ENCODE measurements around the gene EDIL3. TPM values are rescaled to one million over a fixed set of nuclear protein-coding genes. Genes with fewer than 3 reads are reported as not detected.

The EDIL3 gene
- total and polyA plus RNA-seq, 2 of the 8 experiments (the other 6 are each of a cell fraction or from before 2014, with no cell fraction given), result 14.7 to 47.2 TPM

DNA sequence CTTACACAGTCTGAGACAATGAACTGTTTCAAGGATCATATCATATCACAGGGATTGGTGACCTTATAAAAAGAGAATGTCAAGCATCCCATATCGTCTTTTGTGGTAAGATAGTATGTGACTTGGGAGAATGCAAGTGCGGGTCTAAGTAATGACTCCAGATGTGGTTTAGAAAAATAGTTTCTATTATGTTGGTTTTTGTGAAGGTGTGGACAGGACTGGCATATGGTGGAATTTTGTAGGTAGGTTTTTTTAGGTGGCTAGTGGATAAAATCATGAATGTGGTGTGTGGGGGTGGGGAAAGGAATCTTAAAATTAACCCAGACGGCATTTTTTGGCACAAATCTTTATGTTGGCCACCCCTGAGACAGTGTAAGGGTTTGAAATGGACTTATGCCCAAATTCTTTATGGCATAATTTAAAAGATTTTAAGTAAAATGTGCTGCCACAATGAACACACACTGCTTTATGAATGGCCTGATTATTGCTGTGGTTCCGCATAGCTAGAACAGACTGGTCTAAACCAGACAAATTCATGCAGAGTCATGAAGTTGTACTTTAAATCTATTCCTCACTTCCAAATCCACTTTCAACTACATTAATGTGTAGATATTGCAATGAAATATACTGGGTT lies 459.2 kb downstream of the EDIL3 start:
- Histone ChIP-seq H3K79me1 (ENCODE audit: low read depth, low read length) (no peaks in the 10 kb centered on the region), H3K36me3 (ENCODE audit: control insufficient read depth in 2 of 4, insufficient read depth in 4 of 4, low read length in 3 of 4) (no peaks in the 10 kb centered on the region), H2BK15ac (ENCODE audit: low read length) (no peak overlapping the region), H3K79me2 (ENCODE audit: control insufficient read depth in 1 of 2, insufficient read depth in 2 of 2, low read length in 2 of 2) (no peaks in the 10 kb centered on the region), H4K8ac (ENCODE audit: extremely low read depth, insufficient read depth, low read length) (no peak overlapping the region), H3K9me3 (ENCODE audit: insufficient read depth in 2 of 2, low read depth in 1 of 2, low read length in 1 of 2) (peaks cover 0 to 2% of the 10 kb centered on the region in 2 experiments; a peak in 1 of 4 replicates), H2BK5ac (ENCODE audit: low read depth, low read length) (no peak overlapping the region), H3K23ac (ENCODE audit: insufficient read length) (no peak overlapping the region), H2BK20ac (ENCODE audit: low read length) (no peak overlapping the region), H2AFZ (ENCODE audit: low read length) (no peak overlapping the region), H2BK12ac (ENCODE audit: low read depth, low read length) (no peak overlapping the region), H3K14ac (ENCODE audit: insufficient read length) (no peak overlapping the region), H3K4me3 (ENCODE audit: extremely low read depth in 1 of 4, insufficient read depth in 2 of 4, low read depth in 3 of 4, low read length in 4 of 4) (no peak overlapping the region), H3K18ac (ENCODE audit: extremely low read depth, low read length) (no peak overlapping the region), H3K4ac (replicated peaks; ENCODE audit: insufficient read length, low read depth, low read length) (no peak overlapping the region), H3K27me3 (replicated peaks in 1 of 4; ENCODE audit: control insufficient read depth in 3 of 4, extremely low read depth in 1 of 4, insufficient read depth in 3 of 4, low read length in 3 of 4) (no peaks in the 10 kb centered on the region), H4K20me1 (replicated peaks in 1 of 2; ENCODE audit: control insufficient read depth in 1 of 2, insufficient read depth in 2 of 2, low read length in 2 of 2) (no peaks in the 10 kb centered on the region), H2AK5ac (ENCODE audit: low read depth, low read length) (no peak overlapping the region), H4K91ac (replicated peaks; ENCODE audit: insufficient read length, low read length) (no peak overlapping the region), H4K5ac (ENCODE audit: insufficient read length, low read depth, low read length) (no peak overlapping the region), H3K4me1 (replicated peaks in 1 of 4; ENCODE audit: control insufficient read depth in 3 of 4, insufficient read depth in 4 of 4, low read length in 3 of 4) (no peaks in the 10 kb centered on the region), H3K4me2 (ENCODE audit: insufficient read depth in 1 of 2, low read depth in 2 of 2, low read length in 2 of 2) (no peak overlapping the region), H3K23me2 (ENCODE audit: low read depth, low read length) (no peaks in the 10 kb centered on the region), H3K9ac (replicated peaks in 1 of 4; ENCODE audit: extremely low read depth in 1 of 4, low read depth in 3 of 4, low read length in 3 of 4) (no peak overlapping the region), H3K27ac (ENCODE audit: low read depth, low read length) (no peak overlapping the region), H2BK120ac (replicated peaks; ENCODE audit: low read depth, low read length) (no peak overlapping the region), H3K56ac (replicated peaks; ENCODE audit: insufficient read length, low read depth, low read length) (no peak overlapping the region)
- ChIA-PET CTCF (ENCODE audit: partially characterized antibody) (interaction anchor here (0.8 to 6.1 kb wide), 9 partner anchors 11 to 527 kb away, joined by 3 to 74 read pairs (median 10); partner anchors contain the start of gene HAPLN1), POLR2A (ENCODE audit: partially characterized antibody) (no interaction called here)
- 76% methylated on average over 4 of the region's 4 CpGs; no CpG with 5 or more reads in 1 of the 2 experiments for WGBS, 2 experiments (ENCODE audit: extremely low coverage in 1 of 2, insufficient coverage in 1 of 2, insufficient read length in 1 of 2, insufficient replicate concordance in 2 of 2, low coverage in 1 of 2, low lambda C conversion rate in 2 of 2, missing lambda C conversion rate in 1 of 2)
- no peak for FAIRE-seq
- no peak for TF ChIP-seq SP2 (IDR thresholded peaks at IDR 0.05; ENCODE audit: low read length)
- no peak for TF ChIP-seq EGR1 (IDR thresholded peaks at IDR 0.05; ENCODE audit: borderline replicate concordance, low read depth, low read length)
- no peak for TF ChIP-seq HDAC6 (IDR thresholded peaks at IDR 0.05; ENCODE audit: low read depth, low read length)
- TF ChIP-seq NANOG (IDR thresholded peaks at IDR 0.05; ENCODE audit: insufficient read depth, low read depth, low read length, poor library complexity, severe bottlenecking), result no peak
- DNase-seq (ENCODE audit: low read depth in 1 of 2, low spot score in 2 of 2), result no peak

Measured in H1 (cell line).